GM18508 (cell line): ENCODE results near the gene MTARC1.

Source experiments
- ATAC-seq: cut with Tn5 transposase; IDR thresholded peaks from one replicate; pipeline ENCODE4 v1.9.1; 2021; ENCODE audit warnings: moderate number of reproducible peaks; ENCODE audit not compliant: insufficient read depth, unreplicated experiment

The MTARC1 gene

GRCh38 chr1:220827445-220828178, 40.9 kb downstream of the MTARC1 start:
- no peak for ATAC-seq

- ATAC-seq: no peak
Observed at GRCh38 chr1:220828179-220828490, 41.4 kb downstream of the MTARC1 start.

- no peak for ATAC-seq
Observed at GRCh38 chr1:220828950-220829586, 42.4 kb downstream of the MTARC1 start.

DNA sequence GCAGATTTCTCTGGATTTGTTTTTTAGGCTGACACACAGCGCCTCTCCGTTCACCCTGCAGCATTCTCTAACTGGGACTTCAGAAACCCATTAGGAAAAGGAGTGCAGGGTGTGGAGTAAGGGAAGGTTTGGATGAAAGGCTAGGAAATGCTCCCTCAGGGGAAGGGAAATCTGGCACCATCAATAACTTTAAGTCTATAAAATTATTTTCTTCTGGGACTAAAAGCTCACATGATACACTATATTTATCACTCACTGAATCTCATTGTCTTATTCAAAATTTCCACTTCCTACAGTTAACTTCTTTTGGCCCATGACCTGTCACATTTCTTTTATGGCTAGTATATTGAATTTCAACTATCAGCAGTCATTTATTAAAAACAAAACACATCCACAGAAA, 46.7 kb downstream of the MTARC1 start:
- ATAC-seq: no peak

DNA sequence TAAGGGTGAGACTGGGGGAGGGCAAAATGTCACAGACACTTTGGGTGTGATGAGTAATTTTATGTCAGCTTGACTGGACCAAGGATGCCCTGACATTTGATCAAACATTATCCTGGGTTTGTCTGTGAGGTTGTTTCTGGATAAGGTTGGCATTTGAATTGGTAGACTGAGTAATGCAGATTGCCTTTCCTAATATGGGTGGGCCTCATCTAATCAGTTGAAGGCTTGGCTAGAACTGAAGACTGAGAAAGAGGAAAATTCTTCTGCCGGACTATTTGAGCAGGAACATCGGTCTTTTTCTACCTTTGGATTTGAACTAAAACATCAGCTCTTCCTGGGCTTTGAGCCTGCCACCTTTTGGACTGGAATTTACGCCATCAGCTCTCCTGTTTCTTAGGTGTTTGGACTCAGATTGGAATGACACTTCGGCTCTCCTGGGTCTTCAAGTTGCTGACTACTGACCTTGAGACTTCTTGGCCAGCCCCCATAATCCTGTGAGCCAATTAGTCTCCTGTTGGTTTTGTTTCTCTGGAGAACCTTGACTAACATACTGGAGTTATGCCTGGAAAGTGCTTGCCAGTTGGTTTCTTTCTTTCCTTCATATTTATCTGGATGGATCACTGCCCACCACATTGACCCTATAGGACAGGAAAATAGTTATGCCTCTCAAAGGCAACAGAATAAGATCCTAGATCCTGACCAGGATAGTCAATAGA, 47.6 kb downstream of the MTARC1 start:
- no peak for ATAC-seq
